ENCODE data around the gene NFIB. TPM values are rescaled to one million over a fixed set of nuclear protein-coding genes. Genes with fewer than 3 reads are reported as not detected.

NFIB gene
- total and polyA plus RNA-seq, 8 donors: 88.8 to 144 (median 127) TPM

GRCh38 chr9:14300588-14300987 lies 13.4 kb downstream of the NFIB start:
- ATAC-seq (no peak), DNase-seq (no peak)
- Histone ChIP-seq H3K9me3 (no peaks in the 10 kb centered on the region), H3K27ac (no peak overlapping the region), H3K27me3 (no peaks in the 10 kb centered on the region), H3K4me1 (peaks cover 11 to 14% of the 10 kb centered on the region in 2 donors), H3K4me3 (no peak overlapping the region), H3K36me3 (no peaks in the 10 kb centered on the region)
- intact Hi-C loops (cut with DNase I): loop anchor here in 1 of 2 donors (10.0 kb wide), 1 partner anchor 196 kb away; no protein-coding TSS in a partner anchor
- TF ChIP-seq CTCF (IDR thresholded peaks at IDR 0.05): no peak

- intact Hi-C loops (cut with DNase I): loop anchor here in 1 of 2 donors (10.0 kb wide), 1 partner anchor 195 kb away; no protein-coding TSS in a partner anchor
- DNase-seq (no peak), ATAC-seq (no peak)
- H3K27me3 ChIP-seq: no peaks in the 10 kb centered on the region
- no peaks in the 10 kb centered on the region for H3K9me3 ChIP-seq
- H3K27ac ChIP-seq: no peak overlapping the region
- H3K4me1 ChIP-seq: peaks cover 11 to 13% of the 10 kb centered on the region in 2 donors
- TF ChIP-seq CTCF (IDR thresholded peaks at IDR 0.05): no peak
- no peaks in the 10 kb centered on the region for H3K36me3 ChIP-seq
- no peak overlapping the region for H3K4me3 ChIP-seq
These were observed 13.9 kb downstream of the NFIB start for GRCh38 chr9:14300040-14300439.

- TF ChIP-seq CTCF (IDR thresholded peaks at IDR 0.05): no peak
- no peak overlapping the region for H3K27ac ChIP-seq
- no peak for DNase-seq
- H3K4me3 ChIP-seq: no peak overlapping the region
- no peak for ATAC-seq
- peaks cover 10 to 11% of the 10 kb centered on the region in 2 donors for H3K4me1 ChIP-seq
- H3K36me3 ChIP-seq: no peaks in the 10 kb centered on the region
- no peaks in the 10 kb centered on the region for H3K9me3 ChIP-seq
- no peaks in the 10 kb centered on the region for H3K27me3 ChIP-seq
- intact Hi-C loops (cut with DNase I): no loop called here
These were observed 15.3 kb downstream of the NFIB start for GRCh38 chr9:14298601-14299022.

GRCh38 chr9:14296495-14297113 lies 17.3 kb downstream of the NFIB start:
- ATAC-seq (no peak), DNase-seq (no peak)
- Histone ChIP-seq H3K4me3 (no peak overlapping the region), H3K9me3 (no peaks in the 10 kb centered on the region), H3K27ac (no peak overlapping the region), H3K36me3 (no peaks in the 10 kb centered on the region), H3K4me1 (peaks cover 0 to 3% of the 10 kb centered on the region in 2 donors), H3K27me3 (no peaks in the 10 kb centered on the region)
- intact Hi-C loops (cut with DNase I): no loop called here
- no peak for TF ChIP-seq CTCF (IDR thresholded peaks at IDR 0.05)

- H3K4me1 ChIP-seq: no peaks in the 10 kb centered on the region
- no peaks in the 10 kb centered on the region for H3K9me3 ChIP-seq
- H3K4me3 ChIP-seq: no peak overlapping the region
- ATAC-seq: no peak
- H3K27me3 ChIP-seq: no peaks in the 10 kb centered on the region
- no peak overlapping the region for H3K27ac ChIP-seq
- H3K36me3 ChIP-seq: no peaks in the 10 kb centered on the region
- intact Hi-C loops (cut with DNase I): no loop called here
- DNase-seq: no peak
- TF ChIP-seq CTCF (IDR thresholded peaks at IDR 0.05): no peak
These were observed 19.3 kb downstream of the NFIB start for GRCh38 chr9:14294659-14295058.
